T-helper 22 cell (primary cell): ENCODE measurements around the gene PPP3R2.
"Not testable (repeated sequence)": the region's sequence is repeated elsewhere in the genome, so short reads cannot be mapped to it uniquely, and the experiment has no call there.

ENCODE experiments used
- DNase-seq: peaks from one replicate; pipeline ENCODE4 v3.0.0-alpha.2; 2020; ENCODE audit warnings: low read depth

The PPP3R2 gene

GRCh38 chr9:101587332-101588043 lies 7.3 kb downstream of the PPP3R2 start:
- no peak for DNase-seq

DNA sequence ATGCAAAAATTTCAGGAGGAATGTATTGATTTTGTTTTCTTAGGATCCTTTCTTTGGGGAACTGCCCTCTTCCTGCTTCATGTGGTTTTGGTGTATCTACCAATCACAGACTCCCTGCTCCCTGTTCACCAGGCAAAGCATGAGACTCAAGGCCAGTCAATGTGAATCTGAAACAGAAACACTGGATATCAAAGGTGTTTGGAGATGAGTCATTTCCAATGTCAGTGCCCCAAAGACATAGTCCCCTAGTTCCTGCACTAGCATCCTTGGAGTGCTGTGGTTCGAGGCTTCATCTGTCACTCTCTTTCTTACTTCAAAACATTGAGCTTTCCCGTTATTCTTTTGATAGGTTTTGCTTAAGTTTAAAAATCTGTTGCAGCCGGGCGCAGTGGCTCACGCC lies 8.1 kb downstream of the PPP3R2 start:
- no peak for DNase-seq

DNA sequence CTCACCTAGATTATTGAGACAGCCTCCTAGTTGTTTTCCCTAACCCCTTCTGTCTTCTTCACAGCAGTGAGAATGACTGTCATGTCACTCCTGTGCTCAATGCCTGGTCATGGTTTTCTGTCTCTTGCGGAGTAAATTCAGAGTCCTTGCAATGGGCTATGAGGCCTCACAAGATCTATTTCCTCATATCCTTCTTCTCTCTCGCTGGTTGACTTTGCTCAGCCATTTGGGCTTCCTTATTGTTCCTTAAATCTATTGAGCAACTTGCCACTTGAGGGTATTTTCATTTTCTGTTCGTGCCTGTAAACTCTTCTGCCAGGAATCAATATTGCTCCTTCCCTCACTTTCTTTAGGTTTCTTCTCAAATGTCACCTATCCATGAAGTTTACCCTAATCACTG lies 9.0 kb downstream of the PPP3R2 start:
- no peak for DNase-seq

DNA sequence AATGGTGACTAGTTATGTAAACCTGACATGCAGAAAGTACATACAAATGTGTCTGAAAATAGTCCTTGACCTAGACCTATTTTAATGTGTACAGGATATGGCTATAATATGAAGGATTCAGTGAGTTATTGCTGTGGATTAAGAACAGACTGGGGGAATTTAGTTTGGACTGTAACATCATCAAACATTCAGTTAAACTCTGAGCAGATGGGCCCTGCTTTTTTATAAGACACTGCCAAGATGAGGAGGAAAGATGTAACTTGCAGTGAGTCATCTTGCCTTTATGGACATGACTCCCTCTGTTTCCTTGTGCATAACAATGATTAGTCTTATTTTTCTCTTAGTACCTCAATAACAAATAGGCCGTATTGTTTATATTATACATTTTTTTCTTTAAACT lies 12.2 kb downstream of the PPP3R2 start:
- no peak for DNase-seq

GRCh38 chr9:101579711-101580545 lies 14.8 kb downstream of the PPP3R2 start:
- no peak for DNase-seq

- DNase-seq = no peak
These were observed 16.4 kb downstream of the PPP3R2 start for GRCh38 chr9:101578378-101578777.

DNA sequence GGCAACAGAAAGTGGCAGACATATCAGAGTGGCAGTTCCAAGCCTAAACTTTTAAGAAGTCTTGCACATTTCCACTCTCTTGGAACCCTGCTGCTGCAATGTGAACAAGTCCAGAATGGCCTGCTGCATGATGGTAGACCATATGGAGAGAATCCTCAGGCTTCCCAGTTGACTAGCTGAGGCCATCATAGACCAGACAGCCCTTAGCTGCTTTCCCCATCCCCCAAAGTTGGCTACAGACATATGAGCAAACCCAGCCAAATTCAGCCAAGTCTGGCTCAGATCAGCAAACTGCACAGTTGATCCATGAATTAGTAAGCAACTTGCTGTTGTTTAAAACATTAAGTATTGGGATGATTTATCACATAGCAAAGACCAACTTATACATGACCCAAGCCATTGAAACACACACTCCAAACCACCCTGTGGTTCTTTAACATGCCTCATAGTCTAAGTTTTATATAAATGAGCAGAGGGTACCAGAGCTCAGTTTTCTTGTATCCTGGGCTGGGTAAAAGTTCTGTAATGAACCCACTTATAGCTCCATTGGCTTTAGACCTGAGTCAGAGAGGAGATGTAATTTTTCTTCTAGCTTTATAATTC lies 19.9 kb downstream of the PPP3R2 start:
- no peak for DNase-seq

- DNase-seq = no peak
These were observed 22.5 kb downstream of the PPP3R2 start for GRCh38 chr9:101572316-101572715.

DNA sequence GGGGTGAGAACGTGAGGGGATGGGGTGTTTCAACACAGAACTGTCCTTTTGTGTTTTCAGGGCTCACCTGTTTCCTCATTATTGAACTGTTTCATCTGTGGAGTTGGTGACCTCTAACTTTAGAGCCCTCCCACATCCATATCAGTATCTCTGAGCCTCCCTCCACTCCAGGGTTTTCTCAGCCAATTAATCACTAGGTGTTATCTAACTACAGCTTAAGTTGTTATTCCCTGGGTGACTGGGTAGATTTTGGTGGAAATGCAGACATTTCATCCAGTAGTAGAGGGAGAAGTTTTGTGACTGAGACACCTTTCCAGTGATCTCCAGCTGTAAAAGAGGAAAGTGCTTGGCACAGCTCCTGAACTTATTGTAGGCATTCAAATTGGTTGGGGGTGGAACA lies 23.7 kb downstream of the PPP3R2 start:
- no peak for DNase-seq

- no peak for DNase-seq
These were observed 24.8 kb downstream of the PPP3R2 start for GRCh38 chr9:101569741-101570501.

GRCh38 chr9:101567725-101568350 lies 26.9 kb downstream of the PPP3R2 start:
- DNase-seq = no peak

DNA sequence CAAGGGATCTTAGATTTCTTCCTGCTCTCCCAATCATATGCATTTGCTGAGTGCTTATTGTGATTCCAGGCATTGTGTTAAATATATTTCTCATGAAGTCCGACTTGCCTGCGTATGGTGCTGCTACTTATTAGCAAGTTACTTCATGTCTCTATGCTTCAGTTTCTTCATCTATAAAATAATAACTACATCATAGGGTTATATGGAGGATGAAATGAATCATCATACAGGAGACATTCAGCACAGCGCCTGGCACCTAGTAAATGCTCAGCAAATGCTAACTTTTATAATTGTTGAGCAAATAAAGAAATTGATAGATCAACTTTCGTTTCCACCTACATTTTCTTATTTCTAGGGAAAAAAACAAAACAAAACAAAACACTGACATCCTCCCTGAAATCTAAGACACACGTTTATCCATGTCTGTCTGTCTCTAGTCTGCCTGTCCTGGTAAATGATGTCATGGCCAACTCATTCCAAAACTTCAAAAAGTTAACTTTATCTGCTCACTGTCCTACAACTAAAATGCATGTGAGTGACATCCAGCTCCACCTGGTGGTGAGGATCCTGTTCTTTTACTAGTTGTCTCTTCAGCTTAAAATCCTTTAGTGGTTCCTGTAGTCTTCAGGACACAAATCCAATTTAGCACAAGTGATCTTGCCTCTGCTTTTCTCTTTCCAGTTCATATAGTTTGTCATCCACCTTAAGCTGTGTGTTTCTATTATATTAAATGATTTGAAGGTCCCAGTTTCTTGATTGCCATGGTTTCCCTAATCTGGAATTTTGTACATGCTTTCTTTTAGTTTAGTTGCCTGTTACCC lies 27.7 kb downstream of the PPP3R2 start:
- no peak for DNase-seq

- no peak for DNase-seq
These were observed 30.5 kb downstream of the PPP3R2 start for GRCh38 chr9:101564252-101564651.

DNA sequence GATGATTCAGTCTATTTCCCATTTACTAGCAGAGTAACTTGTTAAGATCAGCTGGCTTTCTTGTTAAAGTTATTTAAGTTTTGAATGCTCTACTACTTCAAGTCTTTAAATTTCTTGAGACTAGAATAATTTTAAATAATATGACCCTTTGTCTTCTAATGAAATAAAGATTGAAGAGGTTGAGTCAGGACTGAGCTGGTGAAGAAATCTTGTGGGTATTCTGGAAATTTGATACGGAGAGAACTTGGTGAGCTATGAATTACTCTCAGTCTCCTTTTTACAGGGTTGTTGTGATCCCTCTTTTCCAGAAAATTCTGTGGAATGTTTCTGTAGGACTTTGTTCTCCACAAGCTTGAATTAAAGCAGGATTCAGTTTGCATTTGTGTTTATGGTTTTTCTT lies 31.8 kb downstream of the PPP3R2 start:
- no peak for DNase-seq

DNA sequence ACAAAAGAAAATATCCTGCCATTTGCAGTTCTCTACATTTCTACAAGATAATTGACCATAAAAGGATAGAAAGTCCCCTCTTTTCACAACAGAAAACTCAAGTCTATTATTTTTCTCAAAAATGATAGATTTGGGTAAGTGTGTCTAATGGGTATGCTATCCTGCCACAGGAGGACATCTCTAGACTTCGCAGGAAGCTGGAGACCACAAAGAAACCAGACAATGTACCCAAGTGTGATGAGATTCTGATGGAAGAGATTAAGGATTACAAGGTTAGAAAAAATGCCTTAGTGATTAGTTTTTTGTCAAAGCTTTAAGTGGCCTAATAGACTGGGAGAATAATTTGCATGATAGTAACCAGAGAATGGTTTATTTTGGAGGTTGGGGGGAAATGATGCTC lies 33.0 kb downstream of the PPP3R2 start:
- no peak for DNase-seq

DNA sequence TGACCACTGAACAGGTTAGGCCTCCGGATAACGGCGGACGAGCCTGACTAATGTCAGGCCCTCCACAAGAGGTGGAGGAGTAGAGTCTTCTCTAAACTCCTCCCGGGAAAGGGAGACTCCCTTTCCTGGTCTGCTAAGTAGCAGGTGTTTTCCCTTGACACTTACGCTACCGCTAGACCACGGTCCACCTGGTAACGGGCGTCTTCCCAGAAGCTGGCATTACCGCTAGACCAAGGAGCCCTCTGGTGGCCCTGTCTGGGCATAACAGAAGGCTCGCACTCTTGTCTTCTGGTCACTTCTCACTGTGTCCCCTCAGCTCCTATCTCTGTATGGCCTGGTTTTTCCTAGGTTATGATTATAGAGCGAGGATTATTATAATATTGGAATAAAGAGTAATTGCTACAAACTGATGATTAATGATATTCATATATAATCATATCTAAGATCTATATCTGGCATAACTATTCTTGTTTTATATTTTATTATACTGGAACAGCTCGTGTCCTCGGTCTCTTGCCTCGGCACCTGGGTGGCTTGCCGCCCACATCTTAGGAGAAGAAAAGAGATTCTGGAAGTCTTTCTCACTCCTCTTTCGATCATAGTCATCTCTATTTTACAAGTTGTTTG lies 45.2 kb downstream of the PPP3R2 start:
- not testable (repeated sequence) for DNase-seq

DNA sequence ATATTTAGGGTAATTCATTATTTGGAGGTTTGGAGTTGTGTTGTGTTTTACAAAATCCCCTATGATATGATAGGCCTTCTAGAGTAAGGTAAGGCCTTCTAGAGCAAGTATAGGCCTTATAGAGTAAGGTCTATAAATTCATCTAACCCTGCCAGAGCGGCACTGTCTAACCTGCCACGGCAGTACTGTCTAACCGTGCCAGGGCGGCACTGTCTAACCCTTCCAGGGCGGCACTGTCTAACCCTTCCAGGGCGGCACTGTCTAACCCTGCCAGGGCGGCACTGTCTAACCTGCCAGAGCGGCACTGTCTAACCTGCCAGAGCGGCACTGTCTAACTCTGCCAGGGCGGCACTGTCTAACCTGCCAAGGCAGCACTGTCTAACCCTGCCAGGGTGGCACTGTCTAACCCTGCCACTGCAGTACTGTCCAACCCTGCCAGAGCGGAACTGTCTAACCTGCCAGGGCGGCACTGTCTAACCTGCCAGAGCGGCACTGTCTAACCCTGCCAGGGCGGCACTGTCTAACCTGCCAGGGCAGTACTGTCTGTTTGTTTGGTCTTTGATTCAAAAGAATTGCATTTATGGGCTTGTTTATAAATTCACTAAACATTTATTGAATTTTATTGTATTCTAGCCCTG lies 51.6 kb downstream of the PPP3R2 start:
- no peak for DNase-seq
